Thyroid gland (tissue), 4 donors: ENCODE data around the gene ABCA5.

Experiments used
- POLR2A ChIP-seq, 2 donors: fragments of 450-650 bp; IDR thresholded peaks; one replicate each; pipeline ENCODE4 v1.6.1; 2017; ENCODE audit warnings: antibody characterized with exemption in 2 of 2, mild to moderate bottlenecking in 2 of 2, moderate library complexity in 1 of 2
- TF ChIP-seq, protein P1 (sequence below), 6 experiments: fragments of 200-600 bp in 3 of 6; fragments of 450-650 bp in 3 of 6; sonication (generic) in 3 of 6; IDR thresholded peaks; one replicate each; pipeline ENCODE4 v1.5.1; 2016 to 2019; ENCODE audit warnings: antibody characterized with exemption in 6 of 6, mild to moderate bottlenecking in 2 of 6, inconsistent platforms in 1 of 6, moderate library complexity in 1 of 6

DNA sequence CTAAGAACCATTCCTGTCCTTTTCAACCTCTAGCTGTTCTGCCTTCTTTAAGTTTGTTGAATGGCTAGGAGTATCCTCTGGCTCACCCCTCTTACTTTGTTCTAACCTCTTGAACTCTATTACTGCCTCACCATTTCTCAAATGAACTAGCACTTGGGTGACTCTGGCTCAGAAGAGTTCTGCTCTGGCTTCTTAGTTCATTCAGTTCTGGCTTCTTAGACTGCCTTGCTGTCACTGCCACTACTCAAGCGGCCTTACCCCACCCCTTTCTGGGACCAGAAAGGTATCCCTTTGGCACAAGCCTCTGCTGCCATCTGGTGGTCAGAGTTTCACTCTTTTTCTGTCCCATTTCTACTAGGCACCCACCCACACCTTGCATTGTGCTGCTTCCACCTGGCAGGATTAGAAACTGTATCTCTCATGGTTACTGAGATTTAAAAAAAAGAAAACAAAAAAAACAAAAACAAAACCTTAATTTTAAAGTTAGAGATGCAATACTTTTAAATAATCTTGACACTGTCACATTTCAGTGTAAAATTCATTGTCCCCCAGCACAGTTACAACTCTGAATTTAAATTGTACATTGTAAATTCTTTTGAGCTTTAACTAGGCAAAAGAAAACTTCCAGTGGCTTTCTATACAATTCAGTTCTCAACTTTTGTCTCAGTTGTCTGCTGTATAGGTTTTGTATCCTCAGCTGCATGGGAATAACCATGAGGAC is 91.4 kb downstream of the ABCA5 start:
- no peak for TF ChIP-seq POLR2A (IDR thresholded peaks at IDR 0.05)
- TF ChIP-seq, protein P1, sequence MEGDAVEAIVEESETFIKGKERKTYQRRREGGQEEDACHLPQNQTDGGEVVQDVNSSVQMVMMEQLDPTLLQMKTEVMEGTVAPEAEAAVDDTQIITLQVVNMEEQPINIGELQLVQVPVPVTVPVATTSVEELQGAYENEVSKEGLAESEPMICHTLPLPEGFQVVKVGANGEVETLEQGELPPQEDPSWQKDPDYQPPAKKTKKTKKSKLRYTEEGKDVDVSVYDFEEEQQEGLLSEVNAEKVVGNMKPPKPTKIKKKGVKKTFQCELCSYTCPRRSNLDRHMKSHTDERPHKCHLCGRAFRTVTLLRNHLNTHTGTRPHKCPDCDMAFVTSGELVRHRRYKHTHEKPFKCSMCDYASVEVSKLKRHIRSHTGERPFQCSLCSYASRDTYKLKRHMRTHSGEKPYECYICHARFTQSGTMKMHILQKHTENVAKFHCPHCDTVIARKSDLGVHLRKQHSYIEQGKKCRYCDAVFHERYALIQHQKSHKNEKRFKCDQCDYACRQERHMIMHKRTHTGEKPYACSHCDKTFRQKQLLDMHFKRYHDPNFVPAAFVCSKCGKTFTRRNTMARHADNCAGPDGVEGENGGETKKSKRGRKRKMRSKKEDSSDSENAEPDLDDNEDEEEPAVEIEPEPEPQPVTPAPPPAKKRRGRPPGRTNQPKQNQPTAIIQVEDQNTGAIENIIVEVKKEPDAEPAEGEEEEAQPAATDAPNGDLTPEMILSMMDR (IDR thresholded peaks at IDR 0.05), result peak; percentile 54 to 81 (median 66)
